IPS-18c (cell line): Measurements from ENCODE around the gene DBNL.

Source experiments
- H3K4me3 ChIP-seq: 2 replicates; pipeline ENCODE4 v1.7.0; 2013; ENCODE audit warnings: low read depth, mild to moderate bottlenecking, low read length, moderate library complexity; ENCODE audit not compliant: insufficient read depth
- H3K9me3 ChIP-seq: one replicate; pipeline ENCODE4 v1.6.1; 2013; ENCODE audit warnings: mild to moderate bottlenecking, low read length, moderate library complexity; ENCODE audit not compliant: control insufficient read depth, insufficient read depth

The DBNL gene

GRCh38 chr7:44110719-44111635 is 66.5 kb downstream of the DBNL start:
- H3K9me3 ChIP-seq: no peaks in the 10 kb centered on the region
- H3K4me3 ChIP-seq: no peak overlapping the region
